NCI-H146 treated with DMSO at 0.1 percent for 48 hours (cell line): ENCODE measurements around the gene PLOD3.
"Not testable (repeated sequence)": the region's sequence is repeated elsewhere in the genome, so short reads cannot be mapped to it uniquely, and the experiment has no call there.

Source experiments
- DNase-seq: peaks from one replicate; lab custom pipeline; 2025; ENCODE audit not compliant: unreplicated experiment; lab: John Stamatoyannopoulos, UW

PLOD3 gene

GRCh38 chr7:101216001-101216859, 1.2 kb downstream of the PLOD3 start:
- no peak for DNase-seq

- DNase-seq, result no peak
Observed at GRCh38 chr7:101212014-101212413, 5.4 kb downstream of the PLOD3 start.

- DNase-seq, result no peak
Observed at GRCh38 chr7:101211501-101211900, 5.9 kb downstream of the PLOD3 start.

GRCh38 chr7:101210143-101210542, 7.2 kb downstream of the PLOD3 start:
- DNase-seq, result no peak

GRCh38 chr7:101208794-101209193, 8.6 kb downstream of the PLOD3 start:
- no peak for DNase-seq

GRCh38 chr7:101207459-101207858, 9.9 kb downstream of the PLOD3 start:
- DNase-seq, result no peak

- DNase-seq, result no peak
Observed at GRCh38 chr7:101206665-101207042, 10.7 kb downstream of the PLOD3 start.

GRCh38 chr7:101205901-101206664, 11.3 kb downstream of the PLOD3 start:
- DNase-seq, result no peak

- not testable (repeated sequence) for DNase-seq
Observed at GRCh38 chr7:101203740-101204738, 13.3 kb downstream of the PLOD3 start.

GRCh38 chr7:101202603-101202918, 14.8 kb downstream of the PLOD3 start:
- no peak for DNase-seq

GRCh38 chr7:101201695-101202602, 15.4 kb downstream of the PLOD3 start:
- DNase-seq, result no peak

- DNase-seq, result no peak
Observed at GRCh38 chr7:101200862-101201599, 16.4 kb downstream of the PLOD3 start, which contains the start of gene MOGAT3. TSS of gene MOGAT3 (minus strand) at chr7:101201036. CDS start at chr7:101200854, 182 bp downstream.

- no peak for DNase-seq
Observed at GRCh38 chr7:101200504-101200861, 16.9 kb downstream of the PLOD3 start.

GRCh38 chr7:101199522-101199921, 17.9 kb downstream of the PLOD3 start:
- not testable (repeated sequence) for DNase-seq

- no peak for DNase-seq
Observed at GRCh38 chr7:101198476-101198875, 18.9 kb downstream of the PLOD3 start.

- DNase-seq, result no peak
Observed at GRCh38 chr7:101197991-101198390, 19.4 kb downstream of the PLOD3 start.

GRCh38 chr7:101195884-101196283, 21.5 kb downstream of the PLOD3 start:
- DNase-seq, result no peak

- no peak for DNase-seq
Observed at GRCh38 chr7:101189109-101189508, 28.3 kb downstream of the PLOD3 start.

- DNase-seq, result no peak
Observed at GRCh38 chr7:101186844-101187428, 30.4 kb downstream of the PLOD3 start.
